MCF 10A (cell line): ENCODE data around the gene MSANTD1. TPM values are rescaled to one million over a fixed set of nuclear protein-coding genes. Genes with fewer than 3 reads are reported as not detected.

Experiments
- BruUV-seq: library from RNA; stranded (reverse); fragments of 400-500 nt; replicated peaks from 2 replicates; lab custom pipeline; 2021; lab: Mats Ljungman, UMichigan
- CTCF ChIA-PET: fragments of 300-600 bp; sonication (Branson Sonifier 250); formaldehyde crosslinking; extraction: SDS; loops from one replicate; lab custom pipeline; 2021; ENCODE audit warnings: antibody characterized with exemption, inconsistent platforms; lab: Yijun Ruan, JAX
- POLR2A ChIA-PET: fragments of 300-600, 350-650 bp; sonication (Branson Sonifier 250); formaldehyde crosslinking; extraction: SDS; loops from one replicate; lab custom pipeline; 2020; ENCODE audit warnings: antibody characterized with exemption, inconsistent platforms; lab: Yijun Ruan, JAX
- DNase-seq: peaks from one replicate; pipeline ENCODE4 v3.0.0-alpha.2; 2018; ENCODE audit not compliant: unreplicated experiment
- H3K27ac Mint-ChIP-seq: one replicate; pipeline ENCODE4 v1.8.0; 2022; ENCODE audit warnings: mild to moderate bottlenecking, low read depth, mixed read lengths; ENCODE audit not compliant: unreplicated experiment
- H3K27me3 Mint-ChIP-seq: one replicate; pipeline ENCODE4 v1.8.0; 2022; ENCODE audit warnings: mixed read lengths; ENCODE audit not compliant: insufficient read depth, unreplicated experiment
- H3K36me3 Mint-ChIP-seq: one replicate; pipeline ENCODE4 v1.8.0; 2022; ENCODE audit warnings: mild to moderate bottlenecking, moderate library complexity, mixed read lengths; ENCODE audit not compliant: insufficient read depth, unreplicated experiment
- H3K4me1 Mint-ChIP-seq: one replicate; pipeline ENCODE4 v1.8.0; 2022; ENCODE audit warnings: mixed read lengths; ENCODE audit not compliant: insufficient read depth, unreplicated experiment
- H3K4me3 Mint-ChIP-seq: one replicate; pipeline ENCODE4 v1.8.0; 2022; ENCODE audit warnings: mild to moderate bottlenecking, moderate library complexity, mixed read lengths; ENCODE audit not compliant: unreplicated experiment
- H3K9me3 Mint-ChIP-seq: one replicate; pipeline ENCODE4 v1.8.0; 2022; ENCODE audit warnings: mixed read lengths; ENCODE audit not compliant: unreplicated experiment
- intact Hi-C: fragments of 100-400 bp; cut with micrococcal nuclease; formaldehyde crosslinking; loops from 2 replicates; pipeline ENCODE4 v1.14.1; 2022
- total RNA-seq: library from RNA; stranded (reverse); gene quantifications from 2 replicates; pipeline ENCODE4 v1.2.3, GENCODE V29; 2022
- TF ChIP-seq, protein P1 (sequence below): fragments of 200-600 bp; IDR thresholded peaks from one replicate; pipeline ENCODE4 v1.8.0; 2022; ENCODE audit warnings: antibody characterized with exemption, mild to moderate bottlenecking; ENCODE audit not compliant: unreplicated experiment

The MSANTD1 gene
- total RNA-seq, 1 experiment from 2014 or later, result 0.37 TPM

DNA sequence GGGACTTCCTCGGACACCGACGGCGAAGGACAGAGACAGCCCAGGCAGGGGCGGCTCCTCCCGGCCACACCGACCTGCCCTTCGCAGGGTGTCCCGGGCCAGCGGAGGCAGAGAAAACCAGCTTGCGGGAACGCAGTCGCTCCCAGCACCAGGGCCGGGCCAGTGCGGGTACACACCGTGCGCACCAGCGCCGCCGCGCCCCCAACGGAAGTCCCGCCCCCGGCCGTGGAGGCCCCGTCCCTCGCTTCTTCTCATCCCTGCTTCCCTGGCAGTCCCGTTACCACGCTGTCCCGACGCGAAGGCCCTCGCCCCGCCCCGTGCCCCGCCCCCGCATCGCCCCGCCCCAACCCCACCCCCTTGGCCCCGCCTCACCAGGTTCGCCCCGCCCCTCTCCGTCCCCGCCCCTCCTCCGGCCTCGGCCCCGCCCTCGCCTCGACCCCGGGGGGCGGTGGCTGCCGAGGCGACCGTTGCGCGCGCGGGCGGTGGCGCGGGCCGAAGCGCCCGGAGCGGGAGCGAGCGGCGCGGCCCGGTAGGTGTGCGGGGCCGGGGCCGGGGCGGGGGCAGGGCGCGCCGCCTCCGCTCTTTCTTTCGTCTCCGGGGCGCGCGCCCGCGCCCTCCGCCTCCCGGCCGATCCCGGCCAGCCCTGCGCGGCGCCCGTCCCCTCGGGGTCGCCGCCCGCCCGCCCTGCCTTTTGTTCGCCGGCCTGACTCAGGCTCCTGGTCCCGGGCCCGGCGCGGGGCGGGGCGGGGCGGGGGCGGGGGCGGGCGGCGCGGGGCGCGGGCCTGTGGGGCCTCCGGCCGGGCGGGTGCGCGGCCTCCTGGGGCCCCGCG is 43.8 kb downstream of the MSANTD1 start, which contains the start of gene RGS12:
Gene RGS12, plus strand, starts transcription at position 451 of the 830 bp plus-strand sequence. CDS start 23,150 bp downstream, outside the sequence.
- Mint-ChIP-seq H3K27me3 (no peaks in the 10 kb centered on the region), H3K27ac (peak within 1 kb of the TSS; percentile 76), H3K36me3 (no peaks in the 10 kb centered on the region), H3K4me3 (peak within 1 kb of the TSS; percentile 84), H3K9me3 (no peaks in the 10 kb centered on the region), H3K4me1 (peaks cover 16% of the 10 kb centered on the region)
- CTCF ChIA-PET, result no interaction called here
- TF ChIP-seq, protein P1, sequence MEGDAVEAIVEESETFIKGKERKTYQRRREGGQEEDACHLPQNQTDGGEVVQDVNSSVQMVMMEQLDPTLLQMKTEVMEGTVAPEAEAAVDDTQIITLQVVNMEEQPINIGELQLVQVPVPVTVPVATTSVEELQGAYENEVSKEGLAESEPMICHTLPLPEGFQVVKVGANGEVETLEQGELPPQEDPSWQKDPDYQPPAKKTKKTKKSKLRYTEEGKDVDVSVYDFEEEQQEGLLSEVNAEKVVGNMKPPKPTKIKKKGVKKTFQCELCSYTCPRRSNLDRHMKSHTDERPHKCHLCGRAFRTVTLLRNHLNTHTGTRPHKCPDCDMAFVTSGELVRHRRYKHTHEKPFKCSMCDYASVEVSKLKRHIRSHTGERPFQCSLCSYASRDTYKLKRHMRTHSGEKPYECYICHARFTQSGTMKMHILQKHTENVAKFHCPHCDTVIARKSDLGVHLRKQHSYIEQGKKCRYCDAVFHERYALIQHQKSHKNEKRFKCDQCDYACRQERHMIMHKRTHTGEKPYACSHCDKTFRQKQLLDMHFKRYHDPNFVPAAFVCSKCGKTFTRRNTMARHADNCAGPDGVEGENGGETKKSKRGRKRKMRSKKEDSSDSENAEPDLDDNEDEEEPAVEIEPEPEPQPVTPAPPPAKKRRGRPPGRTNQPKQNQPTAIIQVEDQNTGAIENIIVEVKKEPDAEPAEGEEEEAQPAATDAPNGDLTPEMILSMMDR, result no peak
- BruUV-seq, result no TSS peak
- POLR2A ChIA-PET, result interaction anchor here (0.6 to 2.1 kb wide), 10 partner anchors 11 to 341 kb away, joined by 3 to 11 read pairs (median 4); no protein-coding TSS in a partner anchor
- intact Hi-C loops, result no loop called here
- peak; percentile 93 for DNase-seq

DNA sequence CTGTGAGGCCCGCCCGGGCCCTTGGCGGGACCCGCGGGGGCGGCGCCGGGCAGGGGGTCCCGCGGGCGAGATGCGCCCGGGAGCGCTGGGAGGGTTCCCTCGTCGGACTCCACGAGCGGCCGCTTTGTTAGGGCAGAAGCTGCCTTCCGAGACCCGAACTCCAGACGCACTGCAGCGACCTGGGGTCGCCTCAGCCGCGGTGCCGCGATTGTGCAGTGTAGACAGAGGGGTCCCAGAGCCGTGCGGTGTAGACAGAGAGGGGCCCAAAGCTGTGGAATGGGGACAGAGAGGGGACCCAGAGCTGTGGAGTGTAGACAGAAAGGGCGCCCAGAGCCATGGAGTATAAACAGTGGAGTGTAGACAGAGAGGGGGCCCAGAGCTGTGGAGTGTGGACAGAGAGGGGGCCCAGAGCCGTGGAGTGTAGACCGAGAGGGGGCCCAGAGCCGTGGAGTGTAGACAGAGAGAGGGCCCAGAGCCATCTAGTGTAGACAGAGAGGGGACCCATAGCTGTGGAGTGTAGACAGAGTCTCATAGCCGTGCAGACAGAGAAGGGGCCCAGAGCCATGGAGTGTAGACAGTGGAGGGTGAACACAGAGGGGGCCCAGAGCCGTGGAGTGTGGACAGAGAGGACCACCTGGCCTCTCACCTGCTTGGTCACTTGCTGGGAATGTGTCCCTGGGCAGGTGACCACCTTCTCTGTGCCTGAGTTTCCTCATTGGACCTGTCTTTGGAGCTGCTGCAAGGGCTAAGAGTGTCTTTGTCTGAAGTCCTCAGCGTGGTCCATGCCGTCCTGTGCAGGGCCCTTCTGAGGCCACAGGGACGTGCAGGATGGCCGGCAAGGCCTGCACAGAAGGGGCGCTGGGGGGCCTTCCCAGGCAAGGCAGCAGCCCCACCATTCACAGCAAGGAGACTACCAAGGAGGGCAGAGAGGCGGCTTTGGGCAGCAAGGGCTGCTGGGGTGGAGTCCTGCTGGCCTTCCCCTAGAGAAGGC is 44.7 kb downstream of the MSANTD1 start:
- no peak for DNase-seq
- no peaks in the 10 kb centered on the region for H3K27me3 Mint-ChIP-seq
- peaks cover 16% of the 10 kb centered on the region for H3K4me1 Mint-ChIP-seq
- H3K36me3 Mint-ChIP-seq, result no peaks in the 10 kb centered on the region
- ChIA-PET CTCF (interaction anchor here (0.6 kb wide), 1 partner anchor 929 kb away, joined by 3 read pairs; no protein-coding TSS in a partner anchor), POLR2A (interaction anchor here (0.6 kb wide), 1 partner anchor 342 kb away, joined by 4 read pairs; no protein-coding TSS in a partner anchor)
- TF ChIP-seq, protein P1, result no peak
- no peaks in the 10 kb centered on the region for H3K9me3 Mint-ChIP-seq
- intact Hi-C loops, result no loop called here
- H3K27ac Mint-ChIP-seq, result no peak overlapping the region
- no TSS peak for BruUV-seq
- H3K4me3 Mint-ChIP-seq, result peak overlapping the region; percentile 71

DNA sequence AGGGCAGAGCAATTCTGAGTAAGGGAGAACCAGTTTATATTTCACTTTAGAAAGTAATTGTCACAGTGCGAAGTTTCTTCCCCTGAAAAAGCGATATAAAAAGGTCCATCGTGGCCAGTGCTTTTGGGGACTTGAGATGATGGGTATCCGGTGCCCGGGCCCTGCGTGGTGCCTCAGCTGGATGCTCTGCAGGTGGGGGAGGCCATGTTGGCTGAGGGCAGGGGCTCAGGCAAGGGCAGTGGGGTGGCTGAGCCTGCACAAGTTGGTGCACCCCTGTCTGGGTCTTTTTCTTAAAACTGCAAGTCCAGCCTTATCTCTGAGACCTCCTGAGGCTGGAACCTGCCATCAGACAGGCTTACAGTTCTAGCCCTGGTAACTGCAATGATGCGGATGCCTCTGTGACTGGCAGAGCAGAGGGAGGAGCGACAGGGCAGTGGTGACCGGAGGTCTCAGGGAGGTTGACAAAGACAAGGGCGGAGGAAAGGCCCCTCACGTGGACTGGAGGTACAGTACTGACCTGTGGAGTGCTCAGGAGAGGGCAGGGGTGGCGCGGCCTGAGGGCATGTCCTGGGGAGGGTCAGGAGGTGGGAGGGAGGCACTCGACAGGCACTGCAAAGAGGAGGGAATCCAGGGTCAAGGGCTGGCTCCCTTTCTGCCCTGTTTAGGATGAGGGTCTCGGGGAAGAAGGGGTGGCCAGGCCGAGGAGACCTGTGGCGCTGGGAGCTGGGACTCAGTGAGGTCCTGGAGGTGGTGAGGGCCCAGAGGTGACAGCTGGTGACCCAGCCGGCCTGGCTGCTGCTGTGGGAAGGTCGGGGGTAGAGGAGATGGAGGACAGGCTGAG is 45.7 kb downstream of the MSANTD1 start:
- Mint-ChIP-seq H3K27ac (no peak overlapping the region), H3K4me3 (no peak overlapping the region), H3K27me3 (no peaks in the 10 kb centered on the region), H3K9me3 (no peaks in the 10 kb centered on the region), H3K36me3 (no peaks in the 10 kb centered on the region), H3K4me1 (peaks cover 16% of the 10 kb centered on the region)
- ChIA-PET CTCF (no interaction called here), POLR2A (no interaction called here)
- no peak for DNase-seq
- TF ChIP-seq, protein P1, result no peak
- BruUV-seq, result no TSS peak
- intact Hi-C loops, result no loop called here
